ENCODE data around the gene GABRB1. TPM values are rescaled to one million over a fixed set of nuclear protein-coding genes. Genes with fewer than 3 reads are reported as not detected.

Gene GABRB1
- polyA plus RNA-seq, 2 donors = not detected

DNA sequence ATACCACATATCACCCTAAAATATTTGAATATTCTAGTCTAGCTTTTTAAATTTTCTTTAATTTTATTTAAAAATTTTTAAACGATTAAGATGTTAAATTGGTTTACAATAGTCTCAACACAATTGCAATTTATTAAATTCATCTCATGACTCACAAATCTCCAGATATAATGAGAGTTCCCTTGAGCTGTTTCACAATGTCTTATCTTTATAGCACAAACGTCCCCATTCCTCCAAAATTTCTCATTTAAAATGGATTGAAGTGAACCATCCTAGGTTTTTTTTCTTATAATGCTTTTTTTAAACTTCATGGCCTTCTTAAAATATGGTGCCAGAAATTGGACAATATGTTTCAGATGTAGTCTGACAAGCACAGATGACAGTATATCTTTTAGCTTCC lies 204.4 kb downstream of the GABRB1 start:
- H3K36me3 ChIP-seq (ENCODE audit: control insufficient read depth in 2 of 2, insufficient read depth in 2 of 2, low read length in 1 of 2) = no peaks in the 10 kb centered on the region
- WGBS, 2 donors = 48 to 52% methylated on average over 2 of the region's 2 CpGs
- H3K27me3 ChIP-seq (ENCODE audit: control insufficient read depth in 1 of 2, insufficient read depth in 2 of 2, low read length in 2 of 2) = no peaks in the 10 kb centered on the region
- H3K27ac ChIP-seq (ENCODE audit: low read depth in 2 of 2, low read length in 1 of 2) = no peak overlapping the region
- no peak overlapping the region for H3K4me3 ChIP-seq (ENCODE audit: low read depth in 1 of 2, low read length in 2 of 2)
- H3K4me1 ChIP-seq (ENCODE audit: control insufficient read depth in 2 of 2, insufficient read depth in 2 of 2, low read length in 1 of 2) = no peaks in the 10 kb centered on the region
- no peaks in the 10 kb centered on the region for H3K9me3 ChIP-seq (ENCODE audit: control insufficient read depth in 2 of 2, insufficient read depth in 1 of 2, low read depth in 1 of 2, low read length in 1 of 2)

DNA sequence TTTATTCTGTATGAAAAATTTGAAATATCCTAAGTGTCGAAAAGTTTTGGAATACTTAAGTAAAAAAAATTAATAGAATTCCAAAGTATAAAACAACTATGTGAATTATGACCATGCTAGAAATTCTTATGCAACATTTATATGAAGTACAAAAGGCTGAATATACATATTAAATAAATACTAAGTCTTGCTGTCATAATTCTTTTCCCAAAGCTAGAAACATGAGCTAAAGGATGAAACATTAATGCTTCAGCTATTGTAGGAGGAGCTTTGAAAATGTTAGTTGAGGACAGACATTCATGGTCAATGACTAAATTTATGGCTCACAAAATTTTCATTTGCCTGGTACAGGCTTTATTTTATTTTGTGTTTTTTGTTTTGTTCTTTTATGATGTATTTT lies 207.3 kb downstream of the GABRB1 start:
- Histone ChIP-seq H3K9me3 (ENCODE audit: control insufficient read depth in 2 of 2, insufficient read depth in 1 of 2, low read depth in 1 of 2, low read length in 1 of 2) (no peaks in the 10 kb centered on the region), H3K4me1 (ENCODE audit: control insufficient read depth in 2 of 2, insufficient read depth in 2 of 2, low read length in 1 of 2) (no peaks in the 10 kb centered on the region), H3K36me3 (ENCODE audit: control insufficient read depth in 2 of 2, insufficient read depth in 2 of 2, low read length in 1 of 2) (no peaks in the 10 kb centered on the region), H3K27ac (ENCODE audit: low read depth in 2 of 2, low read length in 1 of 2) (no peak overlapping the region), H3K27me3 (ENCODE audit: control insufficient read depth in 1 of 2, insufficient read depth in 2 of 2, low read length in 2 of 2) (no peaks in the 10 kb centered on the region), H3K4me3 (ENCODE audit: low read depth in 1 of 2, low read length in 2 of 2) (no peak overlapping the region)
- WGBS, 2 donors = 21 to 78% methylated on average over 1 of the region's 1 CpG

DNA sequence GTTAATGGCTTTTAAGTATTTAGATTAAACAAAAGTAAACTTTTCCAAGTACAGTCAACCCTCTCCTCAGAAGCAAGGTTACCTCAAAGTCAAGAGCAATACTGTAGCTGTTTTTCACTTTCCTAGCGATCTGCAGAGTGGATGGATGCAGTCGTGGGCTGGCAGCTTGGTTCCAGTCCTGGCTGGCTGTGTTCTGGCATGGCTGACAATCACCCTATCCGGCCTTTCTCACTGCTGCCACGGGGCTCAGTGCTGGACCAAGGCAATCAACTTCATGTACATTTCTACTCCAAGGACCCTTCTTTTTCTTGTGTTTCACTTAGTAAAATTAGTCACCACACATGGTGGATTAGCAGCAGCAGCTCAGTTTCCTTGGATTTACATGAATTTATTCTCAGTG lies 208.3 kb downstream of the GABRB1 start:
- H3K4me1 ChIP-seq (ENCODE audit: control insufficient read depth in 2 of 2, insufficient read depth in 2 of 2, low read length in 1 of 2) = no peaks in the 10 kb centered on the region
- 67 to 73% methylated on average over 4 of the region's 4 CpGs for WGBS, 2 donors
- no peak overlapping the region for H3K27ac ChIP-seq (ENCODE audit: low read depth in 2 of 2, low read length in 1 of 2)
- H3K36me3 ChIP-seq (ENCODE audit: control insufficient read depth in 2 of 2, insufficient read depth in 2 of 2, low read length in 1 of 2) = no peaks in the 10 kb centered on the region
- H3K4me3 ChIP-seq (ENCODE audit: low read depth in 1 of 2, low read length in 2 of 2) = no peak overlapping the region
- no peaks in the 10 kb centered on the region for H3K27me3 ChIP-seq (ENCODE audit: control insufficient read depth in 1 of 2, insufficient read depth in 2 of 2, low read length in 2 of 2)
- no peaks in the 10 kb centered on the region for H3K9me3 ChIP-seq (ENCODE audit: control insufficient read depth in 2 of 2, insufficient read depth in 1 of 2, low read depth in 1 of 2, low read length in 1 of 2)

GRCh38 chr4:47251348-47252135 lies 220.2 kb downstream of the GABRB1 start:
- WGBS, 2 donors = 73 to 82% methylated on average over 9 of the region's 9 CpGs
- Histone ChIP-seq H3K27ac (ENCODE audit: low read depth in 2 of 2, low read length in 1 of 2) (no peak overlapping the region), H3K36me3 (ENCODE audit: control insufficient read depth in 2 of 2, insufficient read depth in 2 of 2, low read length in 1 of 2) (no peaks in the 10 kb centered on the region), H3K4me3 (ENCODE audit: low read depth in 1 of 2, low read length in 2 of 2) (no peak overlapping the region), H3K4me1 (ENCODE audit: control insufficient read depth in 2 of 2, insufficient read depth in 2 of 2, low read length in 1 of 2) (no peaks in the 10 kb centered on the region), H3K9me3 (ENCODE audit: control insufficient read depth in 2 of 2, insufficient read depth in 1 of 2, low read depth in 1 of 2, low read length in 1 of 2) (no peaks in the 10 kb centered on the region), H3K27me3 (ENCODE audit: control insufficient read depth in 1 of 2, insufficient read depth in 2 of 2, low read length in 2 of 2) (no peaks in the 10 kb centered on the region)

- no peak overlapping the region for H3K27ac ChIP-seq (ENCODE audit: low read depth in 2 of 2, low read length in 1 of 2)
These were observed 232.4 kb downstream of the GABRB1 start for GRCh38 chr4:47263721-47264120.

DNA sequence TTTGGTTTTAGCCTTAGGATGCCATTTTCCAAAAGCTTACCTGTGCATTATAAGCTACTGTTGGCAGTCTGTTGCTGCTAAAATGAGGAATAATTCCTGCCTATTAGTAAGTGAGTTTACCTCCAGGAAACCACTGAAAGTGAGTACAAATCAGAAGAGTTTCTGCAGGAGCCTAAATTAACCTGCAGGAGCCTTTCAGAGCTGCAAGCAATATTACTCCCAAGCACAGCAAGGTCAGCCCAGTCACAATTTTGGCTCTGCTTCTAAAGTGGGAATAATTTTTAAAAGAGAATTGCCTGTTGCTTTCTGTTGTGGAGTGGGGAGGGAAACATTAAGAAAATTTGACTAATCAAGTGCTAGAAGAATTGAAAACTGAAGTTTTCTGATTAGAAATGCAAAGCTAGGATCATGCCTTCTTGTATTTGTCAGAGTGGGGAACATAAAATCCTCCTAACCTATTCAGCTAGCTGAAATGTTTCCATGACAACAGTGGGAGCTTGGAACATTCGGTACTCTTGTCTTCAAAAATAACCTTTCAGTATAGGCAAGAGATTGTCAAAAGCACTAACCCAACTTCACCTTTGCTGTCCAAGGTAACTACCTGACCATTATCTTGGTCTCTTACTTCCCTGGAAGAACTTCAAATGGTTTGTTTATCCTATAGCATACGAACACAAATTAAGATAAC lies 239.0 kb downstream of the GABRB1 start:
- Histone ChIP-seq H3K4me3 (ENCODE audit: low read depth in 1 of 2, low read length in 2 of 2) (no peak overlapping the region), H3K27me3 (ENCODE audit: control insufficient read depth in 1 of 2, insufficient read depth in 2 of 2, low read length in 2 of 2) (no peaks in the 10 kb centered on the region), H3K36me3 (ENCODE audit: control insufficient read depth in 2 of 2, insufficient read depth in 2 of 2, low read length in 1 of 2) (no peaks in the 10 kb centered on the region), H3K27ac (ENCODE audit: low read depth in 2 of 2, low read length in 1 of 2) (no peak overlapping the region), H3K4me1 (ENCODE audit: control insufficient read depth in 2 of 2, insufficient read depth in 2 of 2, low read length in 1 of 2) (no peaks in the 10 kb centered on the region), H3K9me3 (ENCODE audit: control insufficient read depth in 2 of 2, insufficient read depth in 1 of 2, low read depth in 1 of 2, low read length in 1 of 2) (no peaks in the 10 kb centered on the region)
- 22% methylated on average over 2 of the region's 2 CpGs for WGBS, 2 donors

More at GRCh38 chr4:47263721-47264120, 232.4 kb downstream of the GABRB1 start:
- H3K27me3 ChIP-seq (ENCODE audit: control insufficient read depth in 1 of 2, insufficient read depth in 2 of 2, low read length in 2 of 2) = no peaks in the 10 kb centered on the region
- no peaks in the 10 kb centered on the region for H3K36me3 ChIP-seq (ENCODE audit: control insufficient read depth in 2 of 2, insufficient read depth in 2 of 2, low read length in 1 of 2)
- H3K4me1 ChIP-seq (ENCODE audit: control insufficient read depth in 2 of 2, insufficient read depth in 2 of 2, low read length in 1 of 2) = no peaks in the 10 kb centered on the region
- no peak overlapping the region for H3K4me3 ChIP-seq (ENCODE audit: low read depth in 1 of 2, low read length in 2 of 2)
- H3K9me3 ChIP-seq (ENCODE audit: control insufficient read depth in 2 of 2, insufficient read depth in 1 of 2, low read depth in 1 of 2, low read length in 1 of 2) = no peaks in the 10 kb centered on the region
- WGBS, 2 donors = 70 to 74% methylated on average over 3 of the region's 3 CpGs

DNA sequence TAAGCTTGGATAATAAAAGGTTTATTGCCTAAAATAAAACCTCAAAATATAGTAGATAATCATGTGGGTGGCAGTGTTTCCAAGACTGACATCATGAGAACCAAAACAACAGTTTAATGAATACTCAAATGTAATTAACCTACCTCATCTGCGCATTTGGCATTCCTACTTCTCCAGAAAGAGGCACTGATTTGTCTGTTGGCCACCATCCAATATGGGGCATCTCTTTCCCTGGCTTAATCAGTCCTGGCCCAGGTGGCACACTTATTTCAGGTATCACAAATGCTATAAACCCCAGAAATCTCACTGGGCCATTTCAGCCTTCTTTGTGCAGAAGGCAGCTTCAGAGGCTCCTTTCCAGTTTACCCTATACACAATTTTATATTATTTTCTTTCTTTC lies 239.9 kb downstream of the GABRB1 start:
- H3K27me3 ChIP-seq (ENCODE audit: control insufficient read depth in 1 of 2, insufficient read depth in 2 of 2, low read length in 2 of 2) = no peaks in the 10 kb centered on the region
- no peak overlapping the region for H3K27ac ChIP-seq (ENCODE audit: low read depth in 2 of 2, low read length in 1 of 2)
- WGBS, 2 donors = 68 to 74% methylated on average over 1 of the region's 1 CpG
- H3K9me3 ChIP-seq (ENCODE audit: control insufficient read depth in 2 of 2, insufficient read depth in 1 of 2, low read depth in 1 of 2, low read length in 1 of 2) = no peaks in the 10 kb centered on the region
- no peaks in the 10 kb centered on the region for H3K4me1 ChIP-seq (ENCODE audit: control insufficient read depth in 2 of 2, insufficient read depth in 2 of 2, low read length in 1 of 2)
- no peaks in the 10 kb centered on the region for H3K36me3 ChIP-seq (ENCODE audit: control insufficient read depth in 2 of 2, insufficient read depth in 2 of 2, low read length in 1 of 2)
- no peak overlapping the region for H3K4me3 ChIP-seq (ENCODE audit: low read depth in 1 of 2, low read length in 2 of 2)

GRCh38 chr4:47274901-47275300 lies 243.5 kb downstream of the GABRB1 start:
- no peaks in the 10 kb centered on the region for H3K9me3 ChIP-seq (ENCODE audit: control insufficient read depth in 2 of 2, insufficient read depth in 1 of 2, low read depth in 1 of 2, low read length in 1 of 2)
- H3K36me3 ChIP-seq (ENCODE audit: control insufficient read depth in 2 of 2, insufficient read depth in 2 of 2, low read length in 1 of 2) = no peaks in the 10 kb centered on the region
- no peaks in the 10 kb centered on the region for H3K4me1 ChIP-seq (ENCODE audit: control insufficient read depth in 2 of 2, insufficient read depth in 2 of 2, low read length in 1 of 2)
- WGBS, 2 donors = 27 to 29% methylated on average over 2 of the region's 2 CpGs
- no peaks in the 10 kb centered on the region for H3K27me3 ChIP-seq (ENCODE audit: control insufficient read depth in 1 of 2, insufficient read depth in 2 of 2, low read length in 2 of 2)
- H3K27ac ChIP-seq (ENCODE audit: low read depth in 2 of 2, low read length in 1 of 2) = no peak overlapping the region
- H3K4me3 ChIP-seq (ENCODE audit: low read depth in 1 of 2, low read length in 2 of 2) = no peak overlapping the region

GRCh38 chr4:47275595-47275994 lies 244.2 kb downstream of the GABRB1 start:
- no peaks in the 10 kb centered on the region for H3K27me3 ChIP-seq (ENCODE audit: control insufficient read depth in 1 of 2, insufficient read depth in 2 of 2, low read length in 2 of 2)
- no peaks in the 10 kb centered on the region for H3K9me3 ChIP-seq (ENCODE audit: control insufficient read depth in 2 of 2, insufficient read depth in 1 of 2, low read depth in 1 of 2, low read length in 1 of 2)
- no peaks in the 10 kb centered on the region for H3K36me3 ChIP-seq (ENCODE audit: control insufficient read depth in 2 of 2, insufficient read depth in 2 of 2, low read length in 1 of 2)
- no peaks in the 10 kb centered on the region for H3K4me1 ChIP-seq (ENCODE audit: control insufficient read depth in 2 of 2, insufficient read depth in 2 of 2, low read length in 1 of 2)
- no peak overlapping the region for H3K4me3 ChIP-seq (ENCODE audit: low read depth in 1 of 2, low read length in 2 of 2)
- no peak overlapping the region for H3K27ac ChIP-seq (ENCODE audit: low read depth in 2 of 2, low read length in 1 of 2)
- 69% methylated on average over 2 of the region's 2 CpGs for WGBS, 2 donors

- Histone ChIP-seq H3K4me1 (ENCODE audit: control insufficient read depth in 2 of 2, insufficient read depth in 2 of 2, low read length in 1 of 2) (no peaks in the 10 kb centered on the region), H3K4me3 (ENCODE audit: low read depth in 1 of 2, low read length in 2 of 2) (no peak overlapping the region), H3K27me3 (ENCODE audit: control insufficient read depth in 1 of 2, insufficient read depth in 2 of 2, low read length in 2 of 2) (no peaks in the 10 kb centered on the region), H3K36me3 (ENCODE audit: control insufficient read depth in 2 of 2, insufficient read depth in 2 of 2, low read length in 1 of 2) (no peaks in the 10 kb centered on the region), H3K9me3 (ENCODE audit: control insufficient read depth in 2 of 2, insufficient read depth in 1 of 2, low read depth in 1 of 2, low read length in 1 of 2) (no peaks in the 10 kb centered on the region), H3K27ac (ENCODE audit: low read depth in 2 of 2, low read length in 1 of 2) (no peak overlapping the region)
- 34 to 41% methylated on average over 2 of the region's 2 CpGs for WGBS, 2 donors
These were observed 247.3 kb downstream of the GABRB1 start for GRCh38 chr4:47278631-47279030.

Data from esophagus (tissue), 2 donors.